Hematopoietic multipotent progenitor cell treated with erythropoietin and hydrocortisone succinate and interleukin-3 and kit ligand, for 15 days (in vitro differentiated cells): ENCODE data around the gene HOXD1.

Source experiments
- DNase-seq: peaks from one replicate; pipeline ENCODE4 v3.0.0-alpha.2; 2015; ENCODE audit warnings: low spot score

HOXD1 gene

DNA sequence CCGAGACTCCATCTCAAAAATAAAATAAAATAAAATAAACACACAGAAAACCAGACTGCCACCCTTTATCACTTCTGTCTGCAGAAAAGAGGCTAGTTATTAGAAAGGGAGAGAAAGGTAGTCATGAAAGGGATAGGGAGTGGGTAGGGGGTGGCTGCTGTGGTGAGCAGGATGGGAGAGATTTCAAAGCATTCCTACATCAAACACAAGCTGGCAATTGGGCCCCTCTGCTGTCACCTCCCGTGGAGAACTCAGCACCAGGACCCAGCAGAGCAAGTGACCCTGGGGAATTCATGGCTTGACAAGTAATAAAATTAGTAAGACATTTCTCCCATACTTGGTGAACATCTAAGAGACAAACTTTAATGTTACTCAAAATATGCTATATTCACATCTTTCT is 3.7 kb upstream of the HOXD1 start:
- no peak for DNase-seq

DNA sequence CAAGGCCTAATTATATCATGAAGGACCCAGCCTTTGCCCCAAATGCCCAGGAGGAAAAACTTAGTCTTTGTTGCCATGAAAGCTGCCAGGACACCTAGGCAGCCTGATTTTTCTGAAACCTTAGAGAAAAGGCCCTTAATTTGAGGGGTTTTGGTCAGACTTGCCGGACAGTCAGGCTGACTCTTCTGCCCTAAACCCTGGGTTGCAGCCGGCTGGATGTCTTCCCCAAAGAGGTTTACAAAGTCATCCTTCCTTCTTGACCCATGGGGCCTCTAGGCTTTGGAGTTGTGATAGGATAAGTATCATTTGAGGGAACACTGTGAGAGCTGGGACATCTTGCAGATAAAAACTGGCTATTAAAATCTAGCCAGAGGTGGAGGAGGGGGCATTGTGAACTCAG is 2.4 kb upstream of the HOXD1 start:
- no peak for DNase-seq

DNA sequence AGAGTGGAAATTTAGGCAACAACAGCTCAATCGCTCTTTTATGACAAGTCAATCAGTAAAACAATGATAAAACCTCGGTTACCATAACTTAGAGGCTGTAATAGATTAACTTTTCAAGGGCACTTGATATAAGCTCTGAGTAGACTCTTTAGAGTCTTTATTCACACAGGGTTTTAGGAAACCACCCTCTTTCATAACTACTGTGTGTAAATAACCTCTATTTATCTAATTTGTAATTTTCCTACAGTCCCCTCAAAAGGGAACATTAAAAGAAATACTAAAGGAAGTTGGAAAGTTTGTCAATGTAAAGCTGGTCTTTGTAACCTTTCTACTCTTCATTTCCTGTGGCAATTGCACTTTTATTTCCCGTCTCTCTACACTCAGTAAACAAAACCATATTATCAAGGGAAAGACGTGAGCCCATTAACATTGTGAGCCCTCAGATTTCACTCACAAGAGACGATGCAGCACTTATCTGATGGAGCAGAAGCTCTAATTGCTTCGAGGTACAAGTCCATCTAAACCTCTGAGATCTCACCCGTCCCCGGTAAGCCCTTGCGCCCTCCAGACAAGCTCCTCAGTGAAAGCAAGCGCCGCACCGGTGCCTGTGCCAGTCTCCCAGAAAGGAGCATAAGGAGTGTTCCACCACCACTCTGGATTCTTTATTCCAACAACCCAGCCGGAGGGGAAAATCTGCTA is 1.1 kb upstream of the HOXD1 start:
- no peak for DNase-seq

DNA sequence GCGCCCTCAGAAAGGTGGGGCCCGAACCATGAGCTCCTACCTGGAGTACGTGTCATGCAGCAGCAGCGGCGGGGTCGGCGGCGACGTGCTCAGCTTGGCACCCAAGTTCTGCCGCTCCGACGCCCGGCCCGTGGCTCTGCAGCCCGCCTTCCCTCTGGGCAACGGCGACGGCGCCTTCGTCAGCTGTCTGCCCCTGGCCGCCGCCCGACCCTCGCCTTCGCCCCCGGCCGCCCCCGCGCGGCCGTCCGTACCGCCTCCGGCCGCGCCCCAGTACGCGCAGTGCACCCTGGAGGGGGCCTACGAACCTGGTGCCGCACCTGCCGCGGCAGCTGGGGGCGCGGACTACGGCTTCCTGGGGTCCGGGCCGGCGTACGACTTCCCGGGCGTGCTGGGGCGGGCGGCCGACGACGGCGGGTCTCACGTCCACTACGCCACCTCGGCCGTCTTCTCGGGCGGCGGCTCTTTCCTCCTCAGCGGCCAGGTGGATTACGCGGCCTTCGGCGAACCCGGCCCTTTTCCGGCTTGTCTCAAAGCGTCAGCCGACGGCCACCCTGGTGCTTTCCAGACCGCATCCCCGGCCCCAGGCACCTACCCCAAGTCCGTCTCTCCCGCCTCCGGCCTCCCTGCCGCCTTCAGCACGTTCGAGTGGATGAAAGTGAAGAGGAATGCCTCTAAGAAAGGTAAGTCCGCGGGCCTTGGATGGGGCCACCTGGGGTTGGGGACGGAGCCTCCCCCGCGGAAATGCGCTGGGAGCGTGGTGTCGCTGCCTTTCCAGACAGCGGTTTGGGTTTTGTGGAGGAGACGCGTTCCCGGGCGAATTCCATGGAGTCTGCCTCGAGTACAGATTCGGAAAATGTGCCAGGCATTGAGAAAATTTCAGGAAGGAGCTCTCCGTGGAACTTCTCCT is 559 bp downstream of the HOXD1 start:
- no peak for DNase-seq

DNA sequence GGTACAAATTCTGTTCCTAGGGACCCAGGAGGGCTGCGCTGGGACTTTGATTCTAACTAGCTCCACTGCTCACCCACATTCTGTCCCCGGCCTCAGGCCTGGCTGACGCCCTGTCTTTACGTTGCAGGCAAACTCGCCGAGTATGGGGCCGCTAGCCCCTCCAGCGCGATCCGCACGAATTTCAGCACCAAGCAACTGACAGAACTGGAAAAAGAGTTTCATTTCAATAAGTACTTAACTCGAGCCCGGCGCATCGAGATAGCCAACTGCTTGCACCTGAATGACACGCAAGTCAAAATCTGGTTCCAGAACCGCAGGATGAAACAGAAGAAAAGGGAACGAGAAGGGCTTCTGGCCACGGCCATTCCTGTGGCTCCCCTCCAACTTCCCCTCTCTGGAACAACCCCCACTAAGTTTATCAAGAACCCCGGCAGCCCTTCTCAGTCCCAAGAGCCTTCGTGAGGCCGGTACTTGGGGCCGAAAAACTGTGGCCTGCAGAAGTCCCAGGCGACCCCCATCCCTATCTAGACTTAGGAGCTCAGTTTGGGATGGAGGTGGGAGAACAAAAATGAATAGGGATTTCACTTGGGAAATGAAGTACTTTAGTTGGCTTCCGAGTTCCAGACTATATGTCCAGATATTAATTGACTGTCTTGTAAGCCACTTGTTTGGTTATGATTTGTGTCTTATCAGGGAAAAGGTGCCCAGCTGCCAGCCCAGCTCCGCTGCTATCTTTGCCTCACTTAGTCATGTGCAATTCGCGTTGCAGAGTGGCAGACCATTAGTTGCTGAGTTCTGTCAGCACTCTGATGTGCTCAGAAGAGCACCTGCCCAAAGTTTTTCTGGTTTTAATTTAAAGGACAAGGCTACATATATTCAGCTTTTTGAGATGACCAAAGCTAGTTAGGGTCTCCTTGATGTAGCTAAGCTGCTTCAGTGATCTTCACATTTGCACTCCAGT is 1.5 kb downstream of the HOXD1 start:
- DNase-seq = no peak

DNA sequence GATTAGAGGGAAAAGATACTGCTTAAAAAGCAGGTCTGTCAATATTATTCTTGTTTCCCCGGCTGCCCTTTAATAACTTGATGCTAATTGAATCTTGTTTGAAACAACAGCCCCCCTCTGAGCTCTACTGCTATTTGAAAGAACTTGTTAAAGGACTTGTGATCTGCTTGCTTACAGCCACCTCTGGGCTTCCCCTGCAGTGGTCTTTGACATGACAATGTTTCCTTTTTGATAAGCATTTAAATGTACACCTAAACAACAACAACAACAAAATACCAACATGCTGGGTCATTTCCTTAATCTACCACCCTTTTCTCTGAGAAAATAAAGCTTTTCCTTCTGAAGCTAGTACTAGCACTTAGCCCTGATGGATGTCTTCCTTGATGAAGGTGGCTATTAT is 3.9 kb downstream of the HOXD1 start:
- DNase-seq = no peak

DNA sequence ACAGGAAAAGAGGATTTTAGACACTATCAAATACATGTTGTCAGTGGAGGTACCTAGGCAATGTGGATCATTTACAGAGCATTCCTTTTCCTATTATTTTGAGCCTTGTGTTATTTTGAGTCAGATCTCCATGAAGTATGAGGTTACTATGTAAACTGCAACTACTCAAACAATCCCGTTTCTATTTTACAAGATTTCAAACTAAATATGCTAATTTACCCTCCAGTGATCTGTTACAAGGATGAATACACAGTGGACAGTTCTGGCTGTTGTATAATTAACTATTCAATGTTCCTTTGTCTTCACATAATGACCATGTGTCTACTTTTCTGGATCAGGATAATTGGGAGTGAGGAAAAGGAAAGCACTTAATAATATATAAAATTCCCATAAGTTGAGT is 4.6 kb downstream of the HOXD1 start:
- no peak for DNase-seq

DNA sequence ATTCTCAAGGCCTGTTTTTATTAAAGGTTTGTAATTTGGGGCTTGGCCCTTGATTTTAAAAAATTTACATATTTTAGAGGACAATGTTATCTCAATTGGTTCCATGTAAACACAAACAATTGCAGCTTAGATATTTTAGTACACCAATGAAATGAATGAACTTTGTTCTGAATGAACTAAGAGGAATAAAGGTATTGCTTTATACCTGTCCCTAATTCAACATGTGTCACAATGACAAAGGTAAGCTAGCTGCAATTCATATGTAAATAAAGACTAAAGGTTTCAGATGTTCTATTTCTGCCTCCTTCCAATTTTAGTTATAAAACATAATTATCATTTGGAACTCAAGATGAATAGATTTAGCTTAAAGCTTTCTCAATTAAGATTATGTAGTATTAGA is 11.4 kb downstream of the HOXD1 start:
- DNase-seq = no peak

DNA sequence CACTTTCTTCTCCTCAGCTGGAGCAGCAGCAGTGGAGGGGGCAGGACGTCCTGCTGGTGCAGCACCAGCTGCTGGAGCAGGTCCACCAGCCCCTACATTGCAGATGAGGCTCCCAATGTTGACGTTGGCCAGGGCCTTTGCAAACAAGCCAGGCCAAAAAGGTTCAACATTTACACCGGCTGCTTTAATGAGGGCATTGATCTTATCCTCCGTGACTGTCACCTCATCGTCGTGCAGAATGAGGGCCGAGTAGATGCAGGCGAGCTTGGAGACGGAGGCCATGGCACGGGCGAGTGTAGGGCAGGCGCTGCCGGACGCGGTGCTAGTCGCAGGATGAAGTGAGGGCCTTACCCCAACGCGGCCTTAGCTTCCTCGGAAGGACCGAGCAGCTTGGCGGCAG is 12.5 kb downstream of the HOXD1 start:
- no peak for DNase-seq

DNA sequence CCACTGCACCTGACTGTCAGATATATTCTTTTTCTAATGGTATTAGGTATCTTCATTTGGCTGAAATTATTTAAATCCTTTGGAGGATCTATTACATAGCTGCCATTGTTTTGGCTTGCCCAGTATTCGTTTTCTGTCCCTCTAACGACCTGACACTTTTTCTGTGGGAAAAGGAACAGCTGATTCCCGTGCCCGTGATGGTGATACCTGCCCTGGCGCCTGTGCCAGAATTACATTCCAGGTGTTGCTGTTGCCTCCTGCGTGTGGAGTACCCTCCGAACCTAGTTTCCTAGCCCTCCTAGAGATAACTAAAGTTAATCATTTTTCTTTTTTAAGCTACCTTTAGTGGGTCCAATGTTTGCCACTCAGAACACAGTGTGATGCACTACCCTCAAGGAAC is 14.0 kb downstream of the HOXD1 start:
- no peak for DNase-seq

DNA sequence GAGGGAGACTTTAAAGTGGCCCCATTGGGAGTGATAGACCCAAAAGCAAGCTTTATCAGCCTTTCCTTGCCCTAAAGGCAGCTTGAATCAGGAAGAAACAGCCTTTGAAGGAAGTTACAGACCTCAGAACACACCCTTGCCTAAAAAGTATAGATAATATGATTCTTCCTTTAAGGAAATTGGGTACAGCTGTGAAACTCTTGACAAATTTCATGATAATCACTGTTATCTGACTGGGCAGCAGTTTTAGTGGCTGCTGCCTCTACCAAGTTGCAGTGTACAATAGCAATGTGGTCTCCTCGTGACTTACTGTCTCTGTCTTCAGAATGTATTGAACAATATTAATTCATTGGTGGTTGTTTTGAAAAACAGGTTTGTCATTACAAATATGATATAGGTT is 16.7 kb downstream of the HOXD1 start:
- no peak for DNase-seq

DNA sequence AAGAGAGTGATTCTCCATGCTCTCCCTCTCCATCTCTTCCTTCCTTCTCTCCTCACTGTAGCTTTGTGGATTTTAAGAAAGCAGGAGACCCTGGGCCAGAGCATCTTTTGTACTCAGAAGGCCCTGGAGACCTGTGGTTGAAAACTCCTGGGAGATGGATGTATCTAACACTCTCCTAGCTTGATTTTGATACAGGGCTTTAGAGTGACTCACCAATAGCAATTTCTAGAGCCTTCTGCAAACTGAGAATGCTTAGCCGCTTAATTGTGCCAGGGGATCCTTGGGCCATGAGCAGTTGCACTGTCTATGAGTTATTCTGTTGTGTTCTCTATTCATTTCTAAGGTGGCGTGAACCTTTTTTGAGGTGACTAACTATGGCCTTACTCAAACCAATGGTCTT is 17.7 kb downstream of the HOXD1 start:
- DNase-seq = no peak

DNA sequence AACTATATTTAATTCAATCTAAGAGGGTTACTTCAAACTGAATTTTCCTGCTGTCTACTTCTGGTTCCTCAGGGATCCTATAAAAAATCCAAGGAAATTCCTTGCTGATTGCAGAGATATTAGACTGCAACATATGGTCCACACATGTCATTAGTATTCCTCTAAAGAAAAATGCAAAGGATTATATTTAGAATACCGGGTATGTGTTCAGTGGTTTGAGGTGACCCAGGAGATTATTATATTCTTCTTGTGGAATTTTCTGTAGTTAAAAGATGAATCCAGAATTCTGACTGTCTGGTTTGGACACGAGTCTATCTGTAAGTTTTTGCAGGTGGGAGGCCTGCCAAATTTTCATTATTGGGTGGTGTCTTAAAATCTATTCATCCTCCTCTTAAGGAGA is 18.2 kb downstream of the HOXD1 start:
- no peak for DNase-seq

DNA sequence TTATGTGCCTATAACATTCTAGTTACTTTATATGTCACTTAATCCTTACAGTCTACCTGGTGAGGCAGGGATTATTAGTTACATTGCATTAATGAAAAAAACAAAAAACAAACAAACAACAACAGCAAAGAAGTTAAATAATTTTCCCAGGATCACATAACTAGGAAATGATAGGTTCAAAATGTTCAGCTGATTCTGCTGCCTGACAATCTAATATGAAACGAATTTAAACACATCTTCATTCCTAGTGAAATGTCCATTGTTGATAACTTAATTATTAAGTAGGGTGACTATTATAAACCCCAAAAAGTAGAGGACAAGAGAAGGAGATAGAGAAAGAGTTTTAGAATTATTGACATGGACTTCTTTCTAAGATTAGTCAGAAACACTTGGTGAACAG is 22.6 kb downstream of the HOXD1 start:
- no peak for DNase-seq

DNA sequence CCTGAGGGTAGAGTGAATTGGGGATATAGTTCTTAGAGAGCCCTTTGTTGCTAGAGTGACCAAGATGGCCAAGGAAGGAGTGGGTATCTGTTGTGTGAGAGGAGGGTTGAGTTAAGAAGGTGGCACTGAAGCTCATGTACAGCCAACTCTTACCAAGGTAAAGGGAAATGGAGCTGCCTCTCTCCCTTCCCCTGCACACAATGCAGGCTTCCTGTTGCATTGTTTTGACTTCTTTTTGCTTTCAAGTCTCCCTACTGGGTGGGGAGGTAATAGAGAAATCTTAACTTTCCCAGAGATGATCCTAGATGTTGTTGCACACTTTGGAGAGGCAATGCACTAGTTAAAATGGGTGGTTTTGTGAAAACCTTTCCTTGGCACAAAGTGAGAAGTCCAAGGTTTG is 23.8 kb downstream of the HOXD1 start:
- no peak for DNase-seq

DNA sequence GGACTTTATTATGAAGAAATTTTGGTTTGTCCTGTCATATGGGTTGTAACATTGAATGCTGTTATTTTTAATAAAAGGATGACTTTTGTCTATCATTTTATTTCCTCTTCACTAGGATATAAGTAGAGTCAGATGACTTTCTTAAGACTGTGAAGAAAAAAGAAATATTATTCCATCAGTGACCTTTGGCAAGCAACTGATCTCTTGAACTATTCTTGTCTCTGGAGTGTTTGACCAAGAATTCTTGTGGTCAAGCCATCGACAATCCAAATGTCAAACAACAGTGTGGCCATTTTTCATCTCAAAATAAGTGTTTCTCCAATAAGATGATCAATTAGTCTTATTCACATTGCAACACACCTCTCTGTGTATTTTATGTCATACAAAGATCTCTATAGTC is 24.9 kb downstream of the HOXD1 start:
- DNase-seq = no peak

DNA sequence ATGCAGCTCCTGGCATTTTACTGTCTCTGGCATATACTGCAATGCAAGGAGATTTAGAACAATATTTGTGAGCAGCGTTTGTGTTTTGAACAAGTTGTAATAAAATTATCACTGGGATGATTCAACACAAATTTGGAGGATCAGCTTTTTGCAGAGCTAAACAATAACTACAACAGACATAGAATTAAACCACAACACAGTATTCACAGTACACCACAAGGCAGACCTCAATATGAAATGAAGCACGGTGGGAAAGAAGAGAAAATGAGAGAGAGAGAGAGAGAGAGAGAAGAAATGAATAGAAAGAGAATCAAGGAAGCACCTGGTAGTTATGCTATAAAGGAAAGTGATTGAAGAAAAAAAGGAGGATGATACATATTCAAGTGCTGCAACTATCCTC is 39.4 kb downstream of the HOXD1 start:
- DNase-seq = no peak

DNA sequence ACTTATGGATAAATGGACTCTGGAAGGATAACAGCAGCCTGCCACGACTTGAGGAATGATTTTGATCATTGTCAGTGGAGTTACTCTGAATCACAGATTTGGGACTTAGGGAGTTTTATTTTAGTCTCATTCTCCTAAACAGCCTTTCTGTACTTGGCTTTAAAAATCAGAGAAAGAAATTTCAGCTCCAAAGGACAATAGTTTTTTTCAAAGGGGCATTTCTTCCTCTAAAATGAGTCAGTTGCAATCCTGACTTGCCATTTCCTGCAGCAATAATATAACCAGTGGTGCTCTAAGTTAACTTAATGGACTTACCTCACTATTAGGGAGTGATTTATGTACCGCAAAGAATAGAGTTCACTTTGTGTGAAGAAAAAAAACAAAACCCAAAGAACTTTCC is 45.7 kb downstream of the HOXD1 start:
- DNase-seq = no peak

DNA sequence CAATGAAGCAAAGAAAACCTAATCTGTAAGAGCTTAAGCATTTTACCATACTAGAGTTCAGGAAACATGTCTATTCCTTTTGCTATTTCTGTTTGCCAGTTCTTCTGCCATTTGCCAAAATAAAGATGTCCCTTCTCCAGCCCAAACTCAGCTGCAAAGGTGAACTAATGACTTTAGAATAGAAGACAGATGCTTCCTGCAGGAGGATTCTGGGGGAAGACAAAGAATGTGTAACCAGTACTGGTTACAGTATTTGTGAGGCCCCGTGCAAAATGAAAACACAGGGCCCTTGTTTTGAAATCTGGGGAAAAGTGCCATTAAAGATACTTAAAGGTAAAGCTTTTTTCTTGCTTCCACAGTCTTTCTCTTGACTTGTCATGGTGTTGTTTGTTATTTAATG is 46.5 kb downstream of the HOXD1 start:
- no peak for DNase-seq

DNA sequence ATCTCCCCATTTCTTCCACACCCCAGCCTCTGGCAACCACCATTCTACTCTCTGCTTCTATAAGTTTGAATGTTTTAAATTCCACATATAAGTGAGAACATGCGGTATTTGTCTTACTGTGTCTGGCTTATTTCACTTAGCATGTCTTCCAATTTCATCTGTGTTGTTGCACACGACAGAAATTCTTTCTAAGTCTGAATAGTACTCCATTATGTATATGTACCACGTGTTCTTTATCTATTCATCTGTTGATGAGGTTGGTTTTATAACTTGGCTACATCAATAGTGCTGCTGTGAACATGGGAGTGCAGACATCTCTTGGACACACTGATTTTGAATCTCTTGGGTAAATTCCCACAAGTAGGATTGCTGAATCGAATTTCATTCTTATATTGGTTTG is 49.0 kb downstream of the HOXD1 start:
- DNase-seq = no peak

DNA sequence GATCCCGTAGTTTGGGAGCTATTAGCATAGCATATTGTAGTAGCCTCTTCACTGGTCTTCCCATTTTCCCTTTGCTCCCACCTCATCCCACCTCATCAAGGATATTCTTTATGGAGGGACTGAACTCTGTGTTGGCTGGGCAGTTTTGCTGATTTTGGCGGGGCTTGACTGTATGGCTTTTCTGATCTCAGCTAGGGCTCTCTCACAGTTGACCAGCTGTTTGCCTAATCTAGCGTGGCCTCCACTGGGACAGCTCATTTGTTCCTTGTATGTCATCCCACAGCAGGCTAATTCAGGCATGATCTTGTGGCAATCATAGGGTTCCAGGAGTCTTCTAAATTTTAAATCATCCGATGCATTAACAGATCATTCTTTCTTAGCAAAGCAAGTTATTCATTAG is 50.6 kb downstream of the HOXD1 start:
- no peak for DNase-seq

DNA sequence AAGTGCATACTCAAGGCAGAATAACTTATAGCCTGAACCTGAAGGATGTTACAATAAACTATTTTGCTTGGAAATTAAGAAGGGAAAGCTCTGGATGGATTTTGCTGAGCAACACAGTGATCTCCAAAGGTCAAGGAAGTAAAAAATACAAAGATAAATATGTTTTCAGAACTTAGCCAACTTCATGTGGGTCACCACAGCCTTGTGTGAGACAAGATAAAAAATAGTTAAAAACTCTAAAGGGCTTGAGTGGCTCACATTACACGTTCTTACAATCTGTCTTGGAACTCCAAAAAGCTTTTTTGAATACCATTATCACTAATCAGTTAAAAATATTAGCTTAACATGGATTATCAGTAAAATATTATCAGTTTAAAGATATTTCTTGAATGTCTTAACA is 51.8 kb downstream of the HOXD1 start:
- DNase-seq = no peak
